CD14-positive monocyte (primary cell): ENCODE results near the gene MAPRE2. TPM values are rescaled to one million over a fixed set of nuclear protein-coding genes. Genes with fewer than 3 reads are reported as not detected.
A peak's percentile ranks its signal among the peaks of the same experiment; 100 is the strongest.

Experiments used
- DNase-seq, 3 donors: peaks; one replicate each; pipeline ENCODE4 v3.0.0-alpha.2; 2011 to 2022
- H2AFZ ChIP-seq: 2 replicates; pipeline ENCODE4 v1.6.0; 2012; ENCODE audit warnings: mild to moderate bottlenecking, low read depth, low read length, inconsistent platforms; ENCODE audit not compliant: insufficient read depth, poor library complexity, severe bottlenecking
- H3K27ac ChIP-seq, 2 donors: 1 replicate in 1 of 2; 2 replicates in 1 of 2; pipeline ENCODE4 v1.5.1; 2012 to 2013; ENCODE audit warnings: low read length in 2 of 2, control low read depth in 1 of 2, inconsistent platforms in 1 of 2, low read depth in 1 of 2, mild to moderate bottlenecking in 1 of 2
- H3K27me3 ChIP-seq, 2 donors: one replicate each; pipeline versions ENCODE4 v1.6.0 to v1.6.1; 2011 to 2013; ENCODE audit warnings: low read length in 2 of 2; ENCODE audit not compliant: control insufficient read depth in 2 of 2, insufficient read depth in 2 of 2
- H3K36me3 ChIP-seq, 2 donors: replicated peaks in 1 of 2; 1 replicate in 1 of 2; 2 replicates in 1 of 2; pipeline versions ENCODE4 v1.5.1 to v1.6.1; 2012 to 2013; ENCODE audit warnings: low read length in 2 of 2, control low read depth in 1 of 2, inconsistent platforms in 1 of 2, mild to moderate bottlenecking in 1 of 2; ENCODE audit not compliant: insufficient read depth in 2 of 2, control insufficient read depth in 1 of 2
- H3K4me1 ChIP-seq, 2 donors: 1 replicate in 1 of 2; 2 replicates in 1 of 2; pipeline versions ENCODE4 v1.5.1 to v1.6.1; 2012 to 2013; ENCODE audit warnings: low read length in 2 of 2, control low read depth in 1 of 2, inconsistent platforms in 1 of 2, mild to moderate bottlenecking in 1 of 2, moderate library complexity in 1 of 2; ENCODE audit not compliant: insufficient read depth in 2 of 2, control insufficient read depth in 1 of 2
- H3K4me2 ChIP-seq: replicated peaks from 2 replicates; pipeline ENCODE3; 2012; ENCODE audit warnings: low read length, moderate library complexity, mild to moderate bottlenecking; ENCODE audit not compliant: poor library complexity, severe bottlenecking; ENCODE audit errors: extremely low read depth
- H3K4me3 ChIP-seq, 3 experiments: fragments of 200-600 bp in 1 of 3; sonication (generic) in 1 of 3; replicated peaks in 1 of 3; 1 replicate in 2 of 3; 2 replicates in 1 of 3; pipeline ENCODE4 v1.5.1; 2011 to 2013; ENCODE audit warnings: low read length in 3 of 3, mild to moderate bottlenecking in 3 of 3, control low read depth in 2 of 3, low read depth in 2 of 3, inconsistent platforms in 1 of 3, moderate library complexity in 1 of 3
- H3K79me2 ChIP-seq: 2 replicates; pipeline ENCODE4 v1.6.0; 2012; ENCODE audit warnings: mild to moderate bottlenecking, control low read depth, inconsistent platforms, low read length, moderate library complexity; ENCODE audit not compliant: insufficient read depth
- H3K9ac ChIP-seq: 2 replicates; pipeline ENCODE4 v1.6.0; 2017; ENCODE audit warnings: low read length, mild to moderate bottlenecking; ENCODE audit not compliant: insufficient read depth, poor library complexity, severe bottlenecking
- H3K9me3 ChIP-seq, 2 donors: replicated peaks in 1 of 2; 1 replicate in 1 of 2; 2 replicates in 1 of 2; pipeline versions ENCODE4 v1.5.1 to v1.6.1; 2012 to 2013; ENCODE audit warnings: low read length in 2 of 2, control low read depth in 1 of 2; ENCODE audit not compliant: control insufficient read depth in 1 of 2, insufficient read depth in 1 of 2
- H4K20me1 ChIP-seq: 2 replicates; pipeline ENCODE4 v1.6.0; 2012; ENCODE audit warnings: mild to moderate bottlenecking, low read length, control low read depth, moderate library complexity; ENCODE audit not compliant: insufficient read depth
- H3K27ac Mint-ChIP-seq, 7 donors: one replicate each; pipeline ENCODE4 v1.8.0; 2020; ENCODE audit warnings: mild to moderate bottlenecking in 7 of 7, mixed read lengths in 7 of 7, moderate library complexity in 6 of 7, inconsistent platforms in 2 of 7
- H3K27me3 Mint-ChIP-seq, 3 donors: one replicate each; pipeline ENCODE4 v1.8.0; 2021 to 2022; ENCODE audit warnings: low read depth in 3 of 3, mild to moderate bottlenecking in 3 of 3, mixed read lengths in 3 of 3, moderate library complexity in 3 of 3, inconsistent platforms in 1 of 3
- H3K36me3 Mint-ChIP-seq, 2 donors: one replicate each; pipeline ENCODE4 v1.8.0; 2020; ENCODE audit warnings: mixed read lengths in 2 of 2, inconsistent platforms in 1 of 2, mild to moderate bottlenecking in 1 of 2
- H3K4me1 Mint-ChIP-seq: one replicate; pipeline ENCODE4 v1.8.0; 2020; ENCODE audit warnings: mild to moderate bottlenecking, mixed read lengths
- H3K4me3 Mint-ChIP-seq, 2 donors: one replicate each; pipeline ENCODE4 v1.8.0; 2020; ENCODE audit warnings: mild to moderate bottlenecking in 2 of 2, mixed read lengths in 2 of 2, moderate library complexity in 1 of 2
- H3K9me3 Mint-ChIP-seq, 7 donors: one replicate each; pipeline ENCODE4 v1.8.0; 2020 to 2022; ENCODE audit warnings: mixed read lengths in 7 of 7, mild to moderate bottlenecking in 6 of 7, moderate library complexity in 6 of 7, inconsistent platforms in 2 of 7
- WGBS: methylation state at CpG from one replicate; pipeline ENCODE4 v1.1.5; 2013; ENCODE audit warnings: missing lambda C conversion rate; ENCODE audit not compliant: insufficient coverage; 5-methylcytosine and 5-hydroxymethylcytosine counted together
- intact Hi-C, 2 donors: fragments of 100-400 bp; cut with micrococcal nuclease; formaldehyde crosslinking; loops; one replicate each; pipeline versions ENCODE4 v1.15.0 to v1.15.1; 2023
- polyA plus RNA-seq, 3 donors: library from polyadenylated mRNA; depleted of rRNA in 1 of 3; unstranded in 2 of 3; stranded (reverse) in 1 of 3; fragments of 300-500 nt in 2 of 3; fragments of >200 nt in 1 of 3; fragmentation: Illumina TruSeq in 2 of 3; gene quantifications; 1 replicate in 2 of 3; 2 replicates in 1 of 3; pipeline ENCODE4 v1.2.3, GENCODE V29; 2012 to 2021
- TF ChIP-seq, protein P1 (sequence below): fragments of 200-600 bp; IDR thresholded peaks from one replicate; pipeline ENCODE4 v1.8.0; 2022; ENCODE audit warnings: antibody characterized with exemption, mild to moderate bottlenecking

MAPRE2 gene
- polyA plus RNA-seq, 3 donors, result 22.0 to 48.1 (median 37.1) TPM

- H3K27ac ChIP-seq, result no peak overlapping the region
- Mint-ChIP-seq H3K9me3 (peaks cover 0 to 7% (median 4%) of the 10 kb centered on the region in 7 donors), H3K27ac (peak overlapping the region in 1 of 7 donors; percentile 67), H3K36me3 (peaks cover 3 to 10% of the 10 kb centered on the region in 2 donors), H3K4me3 (no peak overlapping the region), H3K4me1 (peaks cover 27% of the 10 kb centered on the region), H3K27me3 (peaks cover 0 to 3% (median 0%) of the 10 kb centered on the region in 3 donors)
- H3K79me2 ChIP-seq, result no peaks in the 10 kb centered on the region
- TF ChIP-seq, protein P1, sequence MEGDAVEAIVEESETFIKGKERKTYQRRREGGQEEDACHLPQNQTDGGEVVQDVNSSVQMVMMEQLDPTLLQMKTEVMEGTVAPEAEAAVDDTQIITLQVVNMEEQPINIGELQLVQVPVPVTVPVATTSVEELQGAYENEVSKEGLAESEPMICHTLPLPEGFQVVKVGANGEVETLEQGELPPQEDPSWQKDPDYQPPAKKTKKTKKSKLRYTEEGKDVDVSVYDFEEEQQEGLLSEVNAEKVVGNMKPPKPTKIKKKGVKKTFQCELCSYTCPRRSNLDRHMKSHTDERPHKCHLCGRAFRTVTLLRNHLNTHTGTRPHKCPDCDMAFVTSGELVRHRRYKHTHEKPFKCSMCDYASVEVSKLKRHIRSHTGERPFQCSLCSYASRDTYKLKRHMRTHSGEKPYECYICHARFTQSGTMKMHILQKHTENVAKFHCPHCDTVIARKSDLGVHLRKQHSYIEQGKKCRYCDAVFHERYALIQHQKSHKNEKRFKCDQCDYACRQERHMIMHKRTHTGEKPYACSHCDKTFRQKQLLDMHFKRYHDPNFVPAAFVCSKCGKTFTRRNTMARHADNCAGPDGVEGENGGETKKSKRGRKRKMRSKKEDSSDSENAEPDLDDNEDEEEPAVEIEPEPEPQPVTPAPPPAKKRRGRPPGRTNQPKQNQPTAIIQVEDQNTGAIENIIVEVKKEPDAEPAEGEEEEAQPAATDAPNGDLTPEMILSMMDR, result no peak
- DNase-seq, result no peak
- H3K4me1 ChIP-seq, result peaks cover 3 to 12% of the 10 kb centered on the region in 2 donors
- H3K4me2 ChIP-seq, result no peak overlapping the region
- H3K36me3 ChIP-seq, result no peaks in the 10 kb centered on the region
- no peaks in the 10 kb centered on the region for H3K27me3 ChIP-seq
- no peak overlapping the region for H3K9ac ChIP-seq
- no peak overlapping the region for H3K4me3 ChIP-seq
- H3K9me3 ChIP-seq, result no peaks in the 10 kb centered on the region
- intact Hi-C loops, result no loop called here
- H2AFZ ChIP-seq, result no peak overlapping the region
- peaks cover 30% of the 10 kb centered on the region for H4K20me1 ChIP-seq
- WGBS, result 97% methylated on average over 3 of the region's 9 CpGs
Measured at GRCh38 chr18:35116784-35117318, 75.6 kb downstream of the MAPRE2 start.

GRCh38 chr18:35117372-35117771, 76.2 kb downstream of the MAPRE2 start:
- Histone ChIP-seq H3K36me3 (no peaks in the 10 kb centered on the region), H3K4me3 (no peak overlapping the region), H2AFZ (no peak overlapping the region), H3K27ac (no peak overlapping the region), H3K79me2 (no peaks in the 10 kb centered on the region), H3K9ac (no peak overlapping the region), H3K9me3 (no peaks in the 10 kb centered on the region), H4K20me1 (peaks cover 29% of the 10 kb centered on the region), H3K4me2 (no peak overlapping the region), H3K27me3 (no peaks in the 10 kb centered on the region), H3K4me1 (peaks cover 3 to 12% of the 10 kb centered on the region in 2 donors)
- Mint-ChIP-seq H3K4me1 (peaks cover 24% of the 10 kb centered on the region), H3K27ac (peak overlapping the region in 1 of 7 donors; percentile 26), H3K9me3 (peaks cover 0 to 4% (median 0%) of the 10 kb centered on the region in 7 donors), H3K4me3 (no peak overlapping the region), H3K36me3 (peaks cover 3 to 11% of the 10 kb centered on the region in 2 donors), H3K27me3 (peaks cover 0 to 3% (median 0%) of the 10 kb centered on the region in 3 donors)
- TF ChIP-seq, protein P1, result no peak
- WGBS, result 40% methylated on average over 1 of the region's 6 CpGs
- DNase-seq, result no peak
- intact Hi-C loops, result no loop called here
